HepG2 (cell line): Measurements from ENCODE around the gene CDNF. TPM values are rescaled to one million over a fixed set of nuclear protein-coding genes. Genes with fewer than 3 reads are reported as not detected.
A peak's percentile ranks its signal among the peaks of the same experiment; 100 is the strongest.

Experiments
- ATAD3A ChIP-seq: sonication (generic); formaldehyde crosslinking; IDR thresholded peaks from 2 replicates; pipeline ENCODE4 v1.4.0; 2020; ENCODE audit warnings: missing genetic modification reagents
- CBX1 ChIP-seq: IDR thresholded peaks from one replicate; pipeline ENCODE4 v1.6.1; 2016; ENCODE audit warnings: antibody characterized with exemption, low read depth
- HIVEP1 ChIP-seq: sonication (generic); formaldehyde crosslinking; IDR thresholded peaks from 2 replicates; pipeline ENCODE4 v1.4.0; 2020; ENCODE audit warnings: mild to moderate bottlenecking, missing genetic modification reagents
- HMGA1 ChIP-seq: sonication (generic); formaldehyde crosslinking; conservative IDR thresholded peaks from 2 replicates; pipeline ENCODE4 v1.4.0; 2020; ENCODE audit warnings: missing genetic modification reagents
- HMGXB4 ChIP-seq, 2 experiments: sonication (generic) in 1 of 2; formaldehyde crosslinking in 1 of 2; IDR thresholded peaks; 2 replicates each; pipeline versions ENCODE4 v1.4.0 to v1.6.1; 2018 to 2020; ENCODE audit warnings: missing genetic modification reagents in 2 of 2, borderline replicate concordance in 1 of 2, low read depth in 1 of 2, mild to moderate bottlenecking in 1 of 2, missing biosample characterization in 1 of 2
- ISX ChIP-seq: sonication (generic); formaldehyde crosslinking; conservative IDR thresholded peaks from 2 replicates; pipeline ENCODE4 v1.5.0; 2020; ENCODE audit warnings: missing genetic modification reagents
- KLF9 ChIP-seq: IDR thresholded peaks from 2 replicates; pipeline ENCODE4 v1.6.1; 2016; ENCODE audit warnings: low read depth
- MBNL3 ChIP-seq: fragments of 250-450 bp; sonication (Bioruptor Pico); conservative IDR thresholded peaks from 2 replicates; pipeline ENCODE4 v1.8.0; 2022; ENCODE audit warnings: mild to moderate bottlenecking, inconsistent platforms
- MEIS1 ChIP-seq: sonication (generic); formaldehyde crosslinking; IDR thresholded peaks from 2 replicates; pipeline ENCODE4 v1.9.0; 2021; ENCODE audit warnings: mild to moderate bottlenecking, missing genetic modification reagents, moderate library complexity, borderline replicate concordance
- PCBP1 ChIP-seq: fragments of 200-400 bp; formaldehyde crosslinking; IDR thresholded peaks from 2 replicates; pipeline ENCODE4 v1.6.1; 2017; ENCODE audit warnings: mild to moderate bottlenecking, low read depth, low read length, borderline replicate concordance
- POLR2G ChIP-seq: fragments of 200-400 bp; formaldehyde crosslinking; IDR thresholded peaks from 2 replicates; pipeline ENCODE4 v1.6.1; 2018; ENCODE audit warnings: mild to moderate bottlenecking, low read depth, low read length, moderate library complexity
- REXO4 ChIP-seq: sonication (generic); formaldehyde crosslinking; IDR thresholded peaks from 2 replicates; pipeline ENCODE4 v1.8.0; 2022; ENCODE audit warnings: missing genetic modification reagents, mild to moderate bottlenecking, borderline replicate concordance
- SIN3B ChIP-seq: fragments of 150-350 bp; IDR thresholded peaks from 2 replicates; pipeline ENCODE4 v1.6.1; 2014; ENCODE audit warnings: low read length
- SMC3 ChIP-seq: IDR thresholded peaks from 2 replicates; pipeline ENCODE4 v1.6.1; 2011; ENCODE audit warnings: low read length, improper control_type of control experiment
- TBL1XR1 ChIP-seq: fragments of 150-350 bp; IDR thresholded peaks from 2 replicates; pipeline ENCODE4 v1.6.1; 2014; ENCODE audit warnings: borderline replicate concordance, low read length; ENCODE audit not compliant: partially characterized antibody
- ZEB1 ChIP-seq: IDR thresholded peaks from 2 replicates; pipeline ENCODE4 v1.6.1; 2012; ENCODE audit warnings: mild to moderate bottlenecking, low read depth, inconsistent platforms; ENCODE audit not compliant: insufficient replicate concordance
- ZKSCAN1 ChIP-seq: fragments of 150-350 bp; IDR thresholded peaks from 2 replicates; pipeline ENCODE4 v1.6.1; 2014; ENCODE audit warnings: low read length
- ZNF276 ChIP-seq: sonication (generic); formaldehyde crosslinking; IDR thresholded peaks from 2 replicates; pipeline ENCODE4 v1.4.0; 2020; ENCODE audit warnings: mild to moderate bottlenecking, low read depth, missing genetic modification reagents
- ZNF737 ChIP-seq: sonication (generic); formaldehyde crosslinking; IDR thresholded peaks from 2 replicates; pipeline ENCODE4 v1.5.0; 2020; ENCODE audit warnings: missing genetic modification reagents, mild to moderate bottlenecking, borderline replicate concordance
- ZSCAN22 ChIP-seq: sonication (generic); formaldehyde crosslinking; IDR thresholded peaks from 2 replicates; pipeline ENCODE4 v1.4.0; 2020; ENCODE audit warnings: mild to moderate bottlenecking, missing genetic modification reagents
- ZSCAN30 ChIP-seq: sonication (generic); formaldehyde crosslinking; IDR thresholded peaks from 2 replicates; pipeline ENCODE4 v1.5.0; 2020; ENCODE audit warnings: mild to moderate bottlenecking, missing genetic modification reagents
- ZXDC ChIP-seq: sonication (generic); formaldehyde crosslinking; IDR thresholded peaks from 2 replicates; pipeline ENCODE4 v1.5.0; 2020; ENCODE audit warnings: mild to moderate bottlenecking, missing genetic modification reagents
- polyA plus RNA-seq, 8 experiments: library from polyadenylated mRNA; depleted of rRNA in 3 of 8; stranded (reverse) in 7 of 8; unstranded in 1 of 8; fragments of >200 nt; fragmentation: Illumina TruSeq in 4 of 8; extraction: Trizol in 4 of 8; gene quantifications; 2 replicates each; pipeline versions ENCODE4 v1.2.1 to v1.2.3, GENCODE V29; 2011 to 2016; ENCODE audit warnings: low read depth in 4 of 8, missing spikeins in 1 of 8, mixed read lengths in 1 of 8; ENCODE audit not compliant: insufficient read depth in 1 of 8
- total RNA-seq, 5 experiments: library from RNA; depleted of rRNA; stranded (reverse); fragments of >200 nt; fragmentation: Illumina TruSeq; extraction: Trizol; gene quantifications; 2 replicates each; pipeline ENCODE4 v1.2.3, GENCODE V29; 2016; ENCODE audit warnings: low read depth in 1 of 5

CDNF gene
- total and polyA plus RNA-seq, 2 of the 13 experiments (the other 11 are each of a cell fraction or from before 2014, with no cell fraction given): 0.29 to 0.33 TPM

GRCh38 chr10:14837757-14838581, at the start of gene CDNF, which contains the start of the genes HSPA14 and MSANTD7 (continued):
- TF ChIP-seq HMGXB4 (CRISPR knock-in tag; IDR thresholded peaks at IDR 0.05; ENCODE audit: borderline replicate concordance in 1 of 2, low read depth in 1 of 2) (peak; percentile 74 to 82; a peak in 2 of 4 replicates), SMC3 (no peak), ATAD3A (no peak), ZNF276 (0 out of 2 replicates have a peak, but pooled peaks have one; percentile 13), SIN3B (peak; percentile 59; the same call in 1 of the 2 replicates), POLR2G (peak; percentile 78), PCBP1 (0 out of 2 replicates have a peak, but pooled peaks have one; percentile 38), ZNF737 (CRISPR knock-in tag) (no peak), MBNL3 (no peak), ZSCAN30 (CRISPR knock-in tag) (no peak), ZKSCAN1 (no peak), TBL1XR1 (no peak), MEIS1 (CRISPR knock-in tag) (peak; percentile 69; the same call in 1 of the 2 replicates), HIVEP1 (peak; percentile 57), REXO4 (CRISPR knock-in tag) (no peak), KLF9 (no peak; the same call in 1 of the 2 replicates), ZXDC (CRISPR knock-in tag) (no peak), ZEB1 (no peak), ISX (CRISPR knock-in tag) (0 out of 2 replicates have a peak, but pooled peaks have one; percentile 56), HMGA1 (no peak), CBX1 (peak; percentile 15), ZSCAN22 (CRISPR knock-in tag) (no peak)
